HepG2 (cell line): ENCODE results near the gene ACSS2. TPM values are rescaled to one million over a fixed set of nuclear protein-coding genes. Genes with fewer than 3 reads are reported as not detected.
"Not testable (repeated sequence)": the region's sequence is repeated elsewhere in the genome, so short reads cannot be mapped to it uniquely, and the experiment has no call there.

Experiments used
- ATAC-seq: fragments of 200-7000 bp; cut with Tn5 transposase; 3 replicates; pipeline ENCODE4 v1.9.1; 2020; ENCODE audit warnings: mild to moderate bottlenecking, moderate library complexity
- BruUV-seq: library from RNA; stranded (reverse); fragments of 400-500 nt; replicated peaks from 2 replicates; lab custom pipeline; 2021; lab: Mats Ljungman, UMichigan
- CTCF ChIA-PET: fragments of 300-600 bp; formaldehyde crosslinking; extraction: SDS; loops from one replicate; lab custom pipeline; 2021; ENCODE audit warnings: low total read pairs, inconsistent platforms, low intra/inter-chr PET ratio; lab: Yijun Ruan, JAX
- POLR2A ChIA-PET: fragments of 350-600 bp; sonication (Branson Sonifier 250); formaldehyde crosslinking; loops from one replicate; lab custom pipeline; 2020; ENCODE audit warnings: antibody characterized with exemption, inconsistent platforms; lab: Yijun Ruan, JAX
- DNase-seq: peaks from one replicate; pipeline ENCODE4 v3.0.0-alpha.2; 2015; ENCODE audit warnings: low spot score
- FAIRE-seq: peaks from 3 replicates; lab custom pipeline; 2011; peaks lifted over from hg19 to GRCh38; lab: Jason Lieb, UNC
- H2AFZ ChIP-seq: one replicate; pipeline ENCODE4 v1.6.1; 2011; ENCODE audit warnings: low read length, inconsistent platforms
- H3K27ac ChIP-seq: fragments of 300-600 bp; 3 replicates; pipeline ENCODE4 v1.8.0; 2011; ENCODE audit warnings: mixed run types, mild to moderate bottlenecking, mixed read lengths, low read length, inconsistent platforms; ENCODE audit not compliant: insufficient read depth; ENCODE audit errors: extremely low read length
- H3K27me3 ChIP-seq, 2 experiments: fragments of 200-600 bp in 1 of 2; 2 replicates in 1 of 2; 3 replicates in 1 of 2; pipeline versions ENCODE4 v1.6.0 to v1.8.0; 2011; ENCODE audit warnings: low read length in 2 of 2, mild to moderate bottlenecking in 2 of 2, moderate library complexity in 2 of 2, inconsistent platforms in 1 of 2; ENCODE audit not compliant: insufficient read depth in 2 of 2, control insufficient read depth in 1 of 2
- H3K36me3 ChIP-seq, 2 experiments: fragments of 200-600 bp in 1 of 2; replicated peaks in 1 of 2; 2 replicates in 1 of 2; 3 replicates in 1 of 2; pipeline versions ENCODE4 v1.5.1 to v1.8.0; 2011; ENCODE audit warnings: low read length in 2 of 2, inconsistent platforms in 1 of 2; ENCODE audit not compliant: insufficient read depth in 2 of 2, control insufficient read depth in 1 of 2
- H3K4me1 ChIP-seq: 2 replicates; pipeline ENCODE4 v1.5.1; 2012; ENCODE audit warnings: low read length, inconsistent platforms; ENCODE audit not compliant: insufficient read depth
- H3K4me2 ChIP-seq: 2 replicates; pipeline ENCODE4 v1.6.0; 2011; ENCODE audit warnings: low read depth, low read length, inconsistent platforms
- H3K4me3 ChIP-seq, 3 experiments: fragments of 200-600 bp in 1 of 3; sonication (generic), shearing (Covaris generic) in 1 of 3; replicated peaks in 1 of 3; 2 replicates each; pipeline ENCODE4 v1.5.1; 2011 to 2016; ENCODE audit warnings: low read length in 3 of 3, inconsistent platforms in 2 of 3, low read depth in 2 of 3, mild to moderate bottlenecking in 2 of 3, control low read depth in 1 of 3, mixed read lengths in 1 of 3; ENCODE audit not compliant: insufficient read depth in 1 of 3
- H3K79me2 ChIP-seq: one replicate; pipeline ENCODE4 v1.6.1; 2011; ENCODE audit warnings: low read length, inconsistent platforms; ENCODE audit not compliant: insufficient read depth
- H3K9ac ChIP-seq: 2 replicates; pipeline ENCODE4 v1.6.0; 2011; ENCODE audit warnings: mild to moderate bottlenecking, low read depth, low read length, inconsistent platforms; ENCODE audit not compliant: insufficient read depth
- H3K9me3 ChIP-seq: 2 replicates; pipeline ENCODE4 v1.5.1; 2012; ENCODE audit warnings: mild to moderate bottlenecking, low read length
- H4K20me1 ChIP-seq: 2 replicates; pipeline ENCODE4 v1.6.0; 2011; ENCODE audit warnings: inconsistent platforms, mild to moderate bottlenecking, low read length, moderate library complexity; ENCODE audit not compliant: insufficient read depth
- U2AF2 ChIP-seq: fragments of 200-400 bp; formaldehyde crosslinking; IDR thresholded peaks from 2 replicates; pipeline ENCODE4 v1.6.1; 2017; ENCODE audit warnings: low read depth, mild to moderate bottlenecking, low read length
- ZBTB33 ChIP-seq: sonication (generic); formaldehyde crosslinking; IDR thresholded peaks from 2 replicates; pipeline ENCODE4 v1.4.0; 2020; ENCODE audit warnings: missing genetic modification reagents
- ZBTB49 ChIP-seq: sonication (generic); formaldehyde crosslinking; IDR thresholded peaks from 2 replicates; pipeline ENCODE4 v1.4.0; 2020; ENCODE audit warnings: missing genetic modification reagents, borderline replicate concordance
- WGBS: methylation state at CpG from one replicate; pipeline ENCODE4 v1.1.6; 2017; ENCODE audit warnings: low lambda C conversion rate; 5-methylcytosine and 5-hydroxymethylcytosine counted together
- in situ Hi-C: cut with HindIII; loops from 2 replicates; pipeline ENCODE4 v1.10.0; 2017; ENCODE audit warnings: low pct_unique_long_range_greater_than_20kb; ENCODE audit not compliant: extremely low pct_ligation_motif_present
- intact Hi-C: fragments of 100-400 bp; cut with micrococcal nuclease; formaldehyde crosslinking; loops from one replicate; pipeline ENCODE4 v1.10.0; 2022; ENCODE audit not compliant: unreplicated experiment
- polyA plus RNA-seq, 8 experiments: library from polyadenylated mRNA; depleted of rRNA in 3 of 8; stranded (reverse) in 7 of 8; unstranded in 1 of 8; fragments of >200 nt; fragmentation: Illumina TruSeq in 4 of 8; extraction: Trizol in 4 of 8; gene quantifications; 2 replicates each; pipeline versions ENCODE4 v1.2.1 to v1.2.3, GENCODE V29; 2011 to 2016; ENCODE audit warnings: low read depth in 4 of 8, missing spikeins in 1 of 8, mixed read lengths in 1 of 8; ENCODE audit not compliant: insufficient read depth in 1 of 8
- total RNA-seq, 5 experiments: library from RNA; depleted of rRNA; stranded (reverse); fragments of >200 nt; fragmentation: Illumina TruSeq; extraction: Trizol; gene quantifications; 2 replicates each; pipeline ENCODE4 v1.2.3, GENCODE V29; 2016; ENCODE audit warnings: low read depth in 1 of 5

The ACSS2 gene
- total and polyA plus RNA-seq, 2 of the 13 experiments (the other 11 are each of a cell fraction or from before 2014, with no cell fraction given): 72.8 to 89.7 TPM

- H3K4me2 ChIP-seq: no peak overlapping the region
- DNase-seq (no peak), ATAC-seq (no peak), FAIRE-seq (no peak)
- H3K27ac ChIP-seq: no peak overlapping the region
- ChIA-PET POLR2A (interaction anchor here (0.7 to 1.3 kb wide), 2 partner anchors 17 to 76 kb away, joined by 3 to 4 read pairs; partner anchors contain the start of genes GSS and MYH7B), CTCF (no interaction called here)
- no peaks in the 10 kb centered on the region for H3K9me3 ChIP-seq
- 0 out of 2 replicates have a peak, but pooled peaks cover 4% of the 10 kb centered on the region for H4K20me1 ChIP-seq
- no peak overlapping the region for H3K9ac ChIP-seq
- no peak overlapping the region for H2AFZ ChIP-seq
- H3K27me3 ChIP-seq: peaks cover 0 to 5% of the 10 kb centered on the region in 2 experiments; a peak in 1 of 5 replicates
- BruUV-seq: no TSS peak
- in situ Hi-C loops: no loop called here
- TF ChIP-seq U2AF2 (no peak), ZBTB49 (CRISPR knock-in tag) (no peak)
- intact Hi-C loops: no loop called here
- H3K4me1 ChIP-seq: peaks cover 29% of the 10 kb centered on the region
- 95% methylated on average over 6 of the region's 6 CpGs for WGBS
- H3K79me2 ChIP-seq: peaks cover 30% of the 10 kb centered on the region
- H3K36me3 ChIP-seq: peaks cover 2 to 25% of the 10 kb centered on the region in 2 experiments; a peak in 4 of 5 replicates
- H3K4me3 ChIP-seq: no peak overlapping the region
Observed at GRCh38 chr20:34880215-34880850, 3.9 kb downstream of the ACSS2 start.

- H3K9ac ChIP-seq, intact Hi-C loops, FAIRE-seq, H3K4me2 ChIP-seq, H3K27me3 ChIP-seq, H3K27ac ChIP-seq, BruUV-seq, H3K9me3 ChIP-seq, H2AFZ ChIP-seq, ATAC-seq, CTCF ChIA-PET, H4K20me1 ChIP-seq, H3K4me3 ChIP-seq, DNase-seq, in situ Hi-C loops: not testable (repeated sequence)
- H3K4me1 ChIP-seq: peaks cover 29% of the 10 kb centered on the region
- POLR2A ChIA-PET: interaction anchor here (1.3 kb wide), 1 partner anchor 75 kb away, joined by 3 read pairs; the partner anchor contains the start of genes GSS and MYH7B
- WGBS: 89% methylated on average over 7 of the region's 7 CpGs
- peaks cover 30% of the 10 kb centered on the region for H3K79me2 ChIP-seq
- H3K36me3 ChIP-seq: peaks cover 2 to 25% of the 10 kb centered on the region in 2 experiments; a peak in 4 of 5 replicates
- TF ChIP-seq ZBTB33 (CRISPR knock-in tag): peak; percentile 58; the same call in 1 of the 2 replicates
Observed at GRCh38 chr20:34880971-34881370, 4.6 kb downstream of the ACSS2 start.
